Measurements from ENCODE around the gene FGF1.
A peak's percentile ranks its signal among the peaks of the same experiment; 100 is the strongest.

FGF1 gene

DNA sequence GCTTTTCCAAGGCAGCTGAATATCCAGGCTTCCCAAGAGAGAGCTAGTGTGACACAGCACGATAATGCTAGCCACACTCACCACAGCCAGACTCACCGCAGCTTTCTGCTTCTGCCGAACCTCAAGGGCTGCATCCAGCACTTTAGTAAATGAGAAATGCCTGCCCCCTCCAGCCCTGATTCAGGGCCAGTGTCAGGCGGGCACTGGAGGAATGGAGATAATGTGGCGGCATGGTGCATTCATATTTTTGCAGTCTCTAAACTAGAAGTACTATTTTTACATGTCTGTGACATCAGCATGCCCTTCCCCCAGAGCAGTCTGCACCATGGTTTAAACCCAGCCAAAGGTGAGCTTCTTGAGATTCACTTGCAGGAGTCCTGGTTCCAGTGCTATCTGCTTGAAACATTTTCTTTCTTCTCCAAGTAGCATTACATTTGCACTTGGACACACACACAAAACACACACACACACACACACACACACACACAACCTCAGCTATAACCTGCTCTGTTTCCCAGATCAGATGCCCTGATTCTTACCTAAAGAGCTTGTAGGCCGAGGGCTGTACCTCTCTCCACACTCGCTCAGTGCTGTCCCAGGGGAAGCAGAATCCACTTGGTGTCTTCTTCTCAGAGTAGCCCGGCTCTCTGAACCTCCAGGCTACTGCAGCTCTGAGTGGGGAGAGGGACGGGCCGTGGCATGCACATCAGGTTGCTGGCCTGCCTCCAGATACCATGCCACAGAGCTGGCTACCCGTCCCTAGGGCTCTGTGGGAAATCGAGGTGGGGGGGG lies at the start of gene FGF1:
FGF1 (minus strand) TSS at position 673 of the 792 bp plus-strand sequence. CDS start 71,963 bp downstream, outside the sequence.
- H3K27ac ChIP-seq, result peak within 1 kb of the TSS; percentile 25
- no peak for DNase-seq (ENCODE audit: low read depth, low spot score)

DNA sequence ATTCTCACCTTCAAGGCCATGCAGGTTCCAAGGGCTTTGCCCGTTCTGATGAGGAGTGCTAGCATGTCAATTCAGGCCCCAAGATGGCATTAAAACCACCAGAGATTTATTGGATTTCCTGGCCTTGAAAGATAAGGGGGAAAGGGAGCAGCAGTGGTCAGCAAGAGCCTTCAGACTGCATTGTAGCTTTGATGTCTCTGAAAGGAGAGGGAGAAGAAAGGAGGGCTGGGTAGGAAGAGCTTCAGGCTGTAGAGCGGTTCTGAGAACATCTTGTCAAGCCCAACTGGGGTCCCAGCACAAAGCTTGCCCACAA lies 41.8 kb upstream of the FGF1 start:
- peak overlapping the region; percentile 100 for H3K27ac ChIP-seq
- no peak for DNase-seq (ENCODE audit: low read depth, low spot score)

DNA sequence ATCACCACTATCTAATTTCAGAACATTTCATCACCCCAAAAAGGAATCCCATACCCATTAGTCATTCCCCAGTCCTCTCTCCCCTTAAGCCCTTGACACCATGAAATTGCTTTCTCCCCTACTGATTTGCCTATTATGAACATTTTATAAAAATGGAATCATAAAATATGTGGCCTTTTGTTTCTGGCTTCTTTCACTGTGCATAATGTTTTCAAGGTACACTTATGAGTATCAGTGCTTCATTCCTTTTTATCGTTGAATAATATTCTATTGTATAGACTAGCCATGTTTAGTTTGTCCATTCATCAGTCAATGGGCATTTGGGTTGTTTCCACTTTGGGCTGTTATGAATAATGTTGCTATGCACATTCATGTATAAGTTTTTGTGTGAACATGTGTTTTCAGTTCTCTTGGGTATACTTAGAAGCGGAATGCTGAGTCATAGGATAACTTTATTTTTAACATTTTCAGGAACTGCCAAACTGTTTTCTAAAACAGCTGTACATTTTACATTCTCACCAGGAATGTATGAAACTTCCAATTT lies 40.4 kb upstream of the FGF1 start:
- no peak for DNase-seq (ENCODE audit: low read depth, low spot score)
- peak overlapping the region; percentile 100 for H3K27ac ChIP-seq

DNA sequence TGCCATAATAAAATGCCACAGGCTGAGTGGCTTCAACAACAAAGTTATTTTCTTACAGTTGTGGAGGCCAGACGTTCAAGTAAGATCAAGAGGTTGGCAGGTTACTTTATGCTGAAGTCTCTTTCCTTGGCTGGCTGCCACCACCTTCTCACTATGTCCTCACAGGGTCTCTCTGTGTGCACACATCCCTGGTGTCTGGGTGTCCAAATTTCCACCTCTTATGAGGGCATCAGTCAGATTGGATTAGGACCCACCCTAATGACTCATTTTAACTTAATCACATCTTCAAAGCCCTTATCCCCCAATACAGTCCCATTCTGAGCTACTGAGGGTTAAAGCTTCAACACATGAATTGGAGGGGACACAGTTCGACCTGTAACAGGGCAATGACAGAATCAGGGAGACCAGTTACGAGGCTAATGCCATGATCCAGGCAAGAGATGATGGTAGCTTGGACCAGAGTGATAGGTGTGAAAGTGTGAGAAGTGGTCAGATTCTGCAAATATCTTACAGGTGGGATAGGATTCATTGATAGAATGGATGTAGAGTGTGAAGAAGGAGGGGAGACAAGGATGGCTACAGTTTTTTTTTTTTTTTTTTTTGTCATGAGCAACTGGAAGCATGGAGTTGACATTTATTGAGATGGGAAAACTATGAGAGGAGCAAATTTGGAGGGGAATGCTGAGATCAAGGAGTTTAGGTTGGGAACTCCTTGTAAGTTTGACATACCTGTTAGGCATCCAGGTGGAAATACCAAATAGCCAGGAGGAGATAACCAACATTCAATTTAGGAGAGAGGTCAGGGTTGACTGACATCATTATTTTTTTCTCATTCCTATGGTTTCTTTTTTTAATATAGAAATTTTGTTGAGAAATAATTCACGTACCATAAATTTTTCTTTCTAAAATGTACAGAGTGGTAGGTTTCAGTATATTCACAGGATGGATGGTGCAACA lies 39.6 kb upstream of the FGF1 start:
- peak overlapping the region; percentile 100 for H3K27ac ChIP-seq
- DNase-seq (ENCODE audit: low read depth, low spot score), result no peak

DNA sequence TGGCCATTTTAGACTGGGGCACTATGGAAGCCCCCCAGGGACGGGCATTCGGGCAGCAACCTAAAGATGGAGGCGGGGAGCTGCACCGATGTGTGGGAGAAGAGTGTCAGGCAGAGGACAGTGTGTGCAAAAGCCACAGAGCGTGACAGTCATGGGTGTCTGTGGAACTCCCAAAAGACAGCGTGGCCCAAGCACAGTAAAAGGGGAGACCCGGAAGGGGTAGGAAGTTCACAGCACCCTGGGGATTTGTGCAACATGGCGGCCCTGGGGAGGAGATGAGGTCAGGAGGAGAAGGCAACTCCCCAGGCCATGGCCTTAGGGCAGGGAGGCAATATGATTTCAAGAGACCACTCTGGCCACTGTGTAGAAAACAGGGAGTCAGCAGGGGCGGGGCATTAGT lies 38.9 kb upstream of the FGF1 start:
- peak overlapping the region; percentile 100 for H3K27ac ChIP-seq
- no peak for DNase-seq (ENCODE audit: low read depth, low spot score)

DNA sequence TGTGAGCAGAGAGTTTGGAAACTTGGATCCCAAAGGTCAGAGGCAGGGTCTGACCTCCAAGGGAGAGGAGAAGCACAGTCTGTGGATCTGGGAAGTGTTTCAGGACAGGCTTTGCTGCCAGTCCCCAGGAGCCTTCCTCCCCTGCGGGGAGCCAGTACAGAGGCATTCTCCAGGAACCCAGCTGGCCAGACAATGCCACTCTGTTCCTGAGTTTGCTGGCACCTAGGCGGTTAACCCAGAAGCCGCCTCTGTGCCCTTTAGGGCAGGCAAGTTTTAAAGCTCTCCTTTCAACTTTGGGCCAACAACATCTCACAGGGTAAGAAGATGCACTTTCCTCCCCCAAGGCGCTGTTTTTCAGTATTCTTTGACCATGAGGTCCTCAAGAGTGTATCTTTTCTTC lies 37.0 kb upstream of the FGF1 start:
- DNase-seq (ENCODE audit: low read depth, low spot score), result no peak
- H3K27ac ChIP-seq, result no peak overlapping the region

DNA sequence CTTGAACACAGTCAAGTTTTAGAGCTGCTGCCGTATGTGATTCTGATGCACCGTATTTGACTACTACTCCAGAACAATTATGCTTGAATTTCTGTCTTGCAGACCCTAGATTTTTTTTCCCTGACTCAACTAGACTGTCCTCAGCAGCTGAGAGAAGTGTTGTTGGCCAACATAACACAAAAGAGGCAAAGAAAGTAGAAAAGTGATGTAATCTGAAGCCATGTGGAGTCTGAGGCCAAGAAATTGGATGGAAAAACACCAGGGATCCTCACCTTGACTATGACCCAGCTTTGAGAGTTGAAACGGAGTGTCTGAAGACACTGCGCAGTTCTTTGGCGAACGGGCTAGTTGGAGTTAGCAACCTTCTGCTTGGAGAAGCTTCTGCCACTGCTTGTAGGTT lies 36.3 kb upstream of the FGF1 start:
- no peak overlapping the region for H3K27ac ChIP-seq
- DNase-seq (ENCODE audit: low read depth, low spot score), result no peak

DNA sequence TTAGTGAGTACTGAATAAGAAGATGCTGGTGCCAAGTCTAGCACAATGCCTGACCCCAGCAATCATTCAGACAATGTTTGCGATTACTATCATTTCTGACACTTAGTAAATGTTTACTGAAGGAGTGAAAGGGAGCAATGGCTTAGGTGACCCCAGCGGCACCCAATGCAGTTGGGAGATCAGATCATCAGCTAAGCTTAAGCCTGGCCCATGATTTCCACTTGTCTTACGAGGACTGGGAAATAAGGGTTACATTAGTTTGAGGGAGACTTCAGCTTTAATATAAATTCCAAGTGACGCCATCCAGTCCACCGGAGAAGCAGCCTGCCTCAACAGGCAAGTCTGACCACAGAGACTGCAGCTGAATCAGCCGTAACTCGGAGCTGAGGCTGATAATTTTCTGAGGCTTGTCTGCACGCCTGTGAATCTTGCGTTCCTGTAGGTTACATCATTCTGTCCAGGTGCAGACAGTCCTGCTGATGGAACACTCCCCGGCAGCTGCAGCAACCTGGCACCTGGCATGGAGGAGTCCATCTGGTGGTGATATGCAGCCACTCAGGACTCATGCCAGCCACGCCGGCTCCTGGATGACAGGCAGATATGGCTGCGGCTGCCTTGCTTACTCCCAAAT lies 34.9 kb upstream of the FGF1 start:
- peak; percentile 97 for DNase-seq (ENCODE audit: low read depth, low spot score)
- H3K27ac ChIP-seq, result peak overlapping the region; percentile 94

DNA sequence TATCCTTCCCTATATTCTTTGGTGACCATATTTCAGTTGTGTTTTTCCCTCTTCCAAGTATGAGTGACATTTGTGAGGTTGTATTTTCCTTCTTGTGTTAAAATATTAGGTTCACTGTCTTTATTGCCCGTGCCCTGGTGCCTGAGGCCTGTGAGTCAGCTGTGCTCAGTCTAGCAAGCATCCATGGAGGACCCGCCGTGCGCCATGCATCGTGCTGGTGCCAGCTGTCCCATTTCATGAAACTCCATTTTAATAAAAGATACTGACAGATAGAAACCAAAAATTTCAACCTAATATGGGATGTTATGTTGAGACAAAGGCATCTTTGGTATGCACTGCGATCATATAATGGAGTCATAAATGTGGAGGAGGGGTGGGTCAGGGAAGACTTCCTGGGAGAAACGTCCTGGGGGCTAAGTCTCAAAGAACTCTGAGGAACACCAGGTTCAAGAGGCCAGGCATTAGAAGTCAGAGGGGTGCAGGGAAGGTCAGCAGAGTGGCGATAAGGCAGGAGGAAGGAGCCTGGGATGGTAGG lies 34.0 kb upstream of the FGF1 start:
- peak overlapping the region; percentile 94 for H3K27ac ChIP-seq
- DNase-seq (ENCODE audit: low read depth, low spot score), result no peak

DNA sequence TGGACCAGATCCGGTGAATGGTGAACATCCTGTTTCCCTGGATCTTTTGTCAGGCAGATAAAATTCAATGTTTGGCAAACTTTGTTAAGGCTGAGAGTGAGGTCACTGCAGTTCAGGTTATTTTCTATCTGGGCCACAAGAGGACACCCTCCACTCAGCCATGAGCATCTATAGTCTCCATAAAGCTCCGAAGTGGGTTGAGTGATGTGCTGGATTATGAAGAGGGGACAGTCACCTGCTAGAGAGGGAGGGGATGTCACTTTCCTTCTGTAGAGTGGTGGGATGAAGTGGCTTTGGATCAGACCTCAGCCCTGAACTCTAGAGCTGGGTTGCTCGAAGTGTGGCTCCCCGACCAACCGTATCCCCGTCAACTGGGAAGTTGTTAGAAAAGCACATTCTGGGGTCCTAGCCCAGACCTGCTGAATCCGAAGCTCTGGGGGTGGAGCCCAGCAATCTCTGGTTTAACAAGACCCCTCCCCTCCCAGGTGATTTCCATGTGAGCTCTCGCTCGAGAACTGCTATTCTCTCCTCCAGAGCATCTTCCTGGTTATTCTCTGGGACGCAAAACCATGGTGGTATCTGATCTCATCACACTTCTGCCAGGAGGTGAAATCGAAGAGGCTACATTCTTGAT lies 31.8 kb upstream of the FGF1 start:
- peak overlapping the region; percentile 18 for H3K27ac ChIP-seq
- no peak for DNase-seq (ENCODE audit: low read depth, low spot score)

DNA sequence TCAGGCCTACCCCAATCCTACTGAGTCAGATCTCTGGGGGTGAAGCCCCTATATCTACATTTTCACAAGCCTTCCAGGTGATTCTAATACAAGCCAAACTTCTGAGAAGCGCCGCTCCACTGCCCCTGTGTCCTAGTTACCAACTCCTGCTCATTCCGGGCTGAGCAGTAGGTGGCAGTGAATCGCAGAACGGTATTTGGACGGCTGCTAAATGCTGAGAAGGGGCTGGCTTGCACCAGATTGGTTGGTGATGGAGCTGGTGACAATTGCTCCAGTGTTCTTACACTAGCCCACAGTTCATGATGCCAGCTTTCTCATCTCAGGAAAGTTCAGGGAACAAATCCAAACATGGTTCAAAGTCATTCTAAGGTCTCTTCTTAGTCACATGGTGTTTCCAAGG lies 31.1 kb upstream of the FGF1 start:
- DNase-seq (ENCODE audit: low read depth, low spot score), result no peak

DNA sequence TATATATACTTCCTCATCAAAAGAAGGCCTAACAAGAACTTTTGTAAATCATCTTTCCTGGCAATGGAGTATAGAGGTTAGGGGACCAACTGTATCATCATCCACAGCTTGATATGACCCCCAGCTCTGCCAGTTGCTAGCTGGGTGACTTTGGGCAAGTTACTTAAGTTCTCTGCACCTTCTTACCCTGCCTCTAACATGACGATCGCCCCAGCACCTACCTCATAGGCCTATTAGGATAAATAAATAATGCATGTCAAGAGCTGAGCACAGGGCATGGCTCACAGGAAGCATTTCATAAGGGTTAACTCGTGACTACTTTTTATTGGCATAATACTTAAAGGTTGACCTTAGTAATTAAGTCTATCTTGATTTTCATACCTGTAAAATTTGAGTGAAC lies 29.4 kb upstream of the FGF1 start:
- DNase-seq (ENCODE audit: low read depth, low spot score), result no peak
- H3K27ac ChIP-seq, result no peak overlapping the region

More for the DNA sequence above, 31.1 kb upstream of the FGF1 start:
- peak overlapping the region; percentile 18 for H3K27ac ChIP-seq

DNA sequence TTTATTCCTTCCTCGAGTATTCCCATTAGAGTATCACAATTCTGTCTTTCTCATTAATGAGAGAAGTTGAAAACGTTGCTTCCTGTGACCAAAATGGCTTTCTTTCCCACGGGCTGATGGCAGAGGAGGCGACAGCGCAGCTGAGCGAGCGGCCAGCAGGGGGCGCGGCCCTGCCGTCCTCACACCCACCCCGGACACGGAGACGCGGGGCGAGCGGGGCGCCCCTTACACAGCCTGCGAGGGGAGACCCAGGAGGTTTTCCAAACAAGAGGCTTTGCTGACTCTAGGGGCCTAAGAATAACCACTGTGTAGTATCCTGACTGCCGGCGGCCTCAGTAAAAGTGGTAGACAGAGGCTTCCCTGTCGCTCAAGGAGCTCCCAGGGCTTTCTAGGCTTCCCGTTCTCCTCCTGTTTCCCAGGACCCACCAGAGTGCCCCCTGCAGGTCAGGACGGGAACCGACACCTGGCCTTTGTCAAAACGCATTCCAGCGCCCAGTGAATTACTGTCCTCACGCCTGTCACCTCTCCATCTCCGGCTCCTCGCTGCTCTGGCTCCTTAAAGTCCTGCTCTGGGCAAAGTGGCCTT lies 27.3 kb upstream of the FGF1 start:
- H3K27ac ChIP-seq, result peak overlapping the region; percentile 42
- no peak for DNase-seq (ENCODE audit: low read depth, low spot score)

DNA sequence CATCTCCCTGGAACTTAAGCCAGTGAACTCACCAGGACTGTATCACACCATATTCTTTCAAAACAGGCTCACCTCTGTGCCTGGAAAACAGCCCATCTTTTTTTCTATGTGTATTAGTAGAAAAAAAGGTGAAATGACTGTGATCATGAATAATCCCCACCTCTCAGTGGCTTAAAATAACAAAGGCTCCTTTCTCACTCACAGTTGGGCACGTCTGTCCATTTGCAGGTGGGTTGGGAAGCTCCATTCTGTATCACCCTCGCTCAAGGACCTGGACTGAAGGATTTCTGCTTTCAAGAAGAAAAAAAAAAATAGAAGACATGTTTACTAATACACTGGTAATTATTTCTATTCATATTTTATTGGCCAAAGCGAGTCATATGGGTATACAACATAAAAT lies 17.3 kb upstream of the FGF1 start:
- no peak overlapping the region for H3K27ac ChIP-seq
- no peak for DNase-seq (ENCODE audit: low read depth, low spot score)

DNA sequence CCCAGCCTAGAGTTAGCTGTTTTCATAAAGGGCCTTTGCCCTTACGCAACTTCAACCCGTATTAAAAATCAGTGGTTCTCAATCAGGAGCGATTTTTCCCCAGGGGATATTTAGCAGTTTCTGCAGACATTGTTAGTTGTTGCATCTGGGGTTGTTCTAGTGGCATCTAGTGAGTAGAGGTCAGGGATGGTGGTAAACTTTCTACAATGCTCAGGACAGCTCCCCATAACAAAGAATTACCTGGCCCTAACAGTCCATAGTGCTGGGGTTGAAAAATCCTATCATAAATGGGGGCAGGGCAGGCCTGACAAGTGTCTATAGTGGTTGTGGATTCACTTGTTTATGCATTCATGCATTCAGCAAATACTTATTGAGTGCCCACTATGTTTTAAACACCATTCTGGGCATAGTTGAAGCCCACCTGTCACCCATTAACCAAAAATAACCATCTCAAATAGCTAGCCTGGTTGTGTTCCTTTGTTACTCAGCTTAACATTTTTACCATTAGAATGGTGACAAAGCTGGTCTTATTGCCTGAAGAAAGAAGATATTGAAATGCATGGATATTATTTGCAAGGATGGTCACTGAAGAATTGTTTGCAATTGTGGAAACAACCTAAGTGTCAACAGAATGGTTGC lies 15.9 kb upstream of the FGF1 start:
- DNase-seq (ENCODE audit: low read depth, low spot score), result no peak
- H3K27ac ChIP-seq, result no peak overlapping the region

DNA sequence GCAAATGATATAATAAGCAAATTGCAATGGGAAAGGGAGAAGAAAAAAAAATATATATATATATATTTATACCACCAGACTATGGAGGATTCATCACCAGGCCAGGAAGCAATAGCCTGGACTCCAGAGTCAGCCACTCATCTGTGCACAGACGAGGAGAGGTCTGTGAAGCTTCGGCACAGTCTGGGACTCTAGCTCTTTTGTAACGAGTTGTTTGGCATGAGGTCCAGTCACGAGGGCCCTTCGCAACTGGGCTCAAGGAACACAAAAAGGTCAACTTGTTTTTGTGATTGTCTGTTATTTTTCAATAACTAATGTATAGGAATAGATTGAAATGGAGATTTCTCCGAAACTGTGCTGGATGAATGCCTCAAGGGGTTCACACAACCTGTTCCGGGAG lies 14.7 kb upstream of the FGF1 start:
- H3K27ac ChIP-seq, result no peak overlapping the region
- DNase-seq (ENCODE audit: low read depth, low spot score), result no peak

DNA sequence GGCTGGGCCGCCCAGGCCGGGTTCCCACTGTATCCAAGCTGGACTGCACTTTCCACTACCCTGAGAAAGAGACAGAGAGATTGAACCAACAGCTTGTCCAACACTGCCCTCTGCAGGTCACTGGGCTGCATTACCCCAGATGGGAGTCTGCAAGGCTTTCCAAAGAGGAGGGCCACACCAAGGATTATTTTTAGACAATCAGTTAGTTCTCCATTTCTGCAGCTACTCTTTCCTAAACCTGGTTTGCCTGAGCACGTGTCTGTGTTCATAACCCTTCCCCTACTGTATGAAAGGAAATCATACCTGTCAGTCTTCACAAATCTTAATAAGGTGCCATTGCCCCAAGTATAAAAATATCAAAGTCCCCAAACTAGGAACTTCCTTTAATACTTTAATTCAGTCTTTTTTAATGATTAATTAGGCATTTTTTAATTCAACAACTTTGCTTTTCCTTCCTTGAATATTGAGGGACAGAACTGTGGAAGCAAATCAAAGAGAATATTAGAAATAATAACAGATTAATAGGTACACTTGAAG lies 13.4 kb upstream of the FGF1 start:
- no peak for DNase-seq (ENCODE audit: low read depth, low spot score)
- H3K27ac ChIP-seq, result no peak overlapping the region

DNA sequence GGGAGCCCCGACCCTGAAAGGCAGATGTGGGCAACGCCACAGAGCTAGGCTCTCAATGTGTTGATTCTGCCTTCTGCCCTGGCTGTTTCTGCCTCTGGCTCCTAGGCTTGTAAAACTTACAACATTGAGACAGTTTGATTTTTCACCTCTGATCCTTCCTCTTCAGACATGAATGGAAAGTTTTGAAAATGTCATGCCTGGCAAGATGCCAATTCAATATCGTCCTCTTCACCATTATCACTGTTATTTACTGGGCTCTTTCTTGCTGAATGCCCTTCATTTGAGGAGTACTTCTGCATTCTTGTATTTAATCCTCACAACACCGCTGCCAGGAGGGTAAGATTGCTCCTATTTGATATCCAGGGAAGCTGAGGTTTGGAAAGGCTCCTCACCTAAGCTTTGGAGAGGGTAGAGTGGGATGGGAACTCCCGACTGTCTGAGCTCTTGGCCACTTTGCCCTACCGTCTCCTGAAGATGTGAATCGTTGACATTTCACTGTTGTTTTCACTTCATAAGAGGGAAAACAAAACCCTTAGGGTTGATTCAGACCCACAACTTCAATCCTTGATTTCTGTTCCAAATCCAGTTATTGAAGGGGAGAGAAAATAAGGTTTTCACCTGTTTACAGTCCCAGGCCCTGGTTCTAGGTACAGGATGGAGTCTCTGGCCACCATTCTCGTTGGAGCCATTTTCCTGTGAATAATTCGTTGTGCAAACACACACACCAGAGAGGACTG lies 12.7 kb upstream of the FGF1 start:
- DNase-seq (ENCODE audit: low read depth, low spot score), result no peak

More for the DNA sequence above, 12.7 kb upstream of the FGF1 start:
- H3K27ac ChIP-seq, result no peak overlapping the region

All from epithelial cell of prostate (primary cell).